ENCODE data around the gene COL4A2. TPM values are rescaled to one million over a fixed set of nuclear protein-coding genes. Genes with fewer than 3 reads are reported as not detected.
"Not testable (repeated sequence)": the region's sequence is repeated elsewhere in the genome, so short reads cannot be mapped to it uniquely, and the experiment has no call there.

Gene COL4A2
- total RNA-seq, 2 donors from 2014 or later = 999 to 1,135 TPM

DNA sequence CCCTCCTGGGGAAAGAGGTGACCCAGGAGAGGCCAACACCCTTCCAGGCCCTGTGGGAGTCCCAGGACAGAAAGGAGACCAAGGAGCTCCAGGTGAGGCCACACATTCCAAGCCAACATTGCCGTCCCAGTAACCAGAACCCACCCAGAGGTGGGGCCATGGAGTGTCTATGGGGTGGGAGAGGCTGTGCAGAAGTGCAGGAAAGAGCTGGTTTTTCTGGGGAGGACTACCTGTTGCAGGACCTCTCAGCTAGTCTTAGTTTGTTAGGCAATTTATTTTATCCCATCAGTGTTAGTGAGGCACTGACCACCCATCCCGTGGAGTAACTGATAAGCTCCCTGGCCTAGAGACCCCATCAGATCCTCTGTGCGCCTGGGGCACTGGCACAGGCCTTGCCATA lies 188.3 kb downstream of the COL4A2 start:
- H3K36me3 ChIP-seq = peaks cover 80% of the 10 kb centered on the region
- no peaks in the 10 kb centered on the region for H3K4me1 ChIP-seq (ENCODE audit: control insufficient read depth in 1 of 2, low read depth in 2 of 2)
- no peak overlapping the region for H3K4me3 ChIP-seq
- ATAC-seq (ENCODE audit: insufficient number of reproducible peaks, low FRiP score, low read depth) (no peak), DNase-seq (ENCODE audit: low spot score) (no peak)
- TF ChIP-seq, protein P1, sequence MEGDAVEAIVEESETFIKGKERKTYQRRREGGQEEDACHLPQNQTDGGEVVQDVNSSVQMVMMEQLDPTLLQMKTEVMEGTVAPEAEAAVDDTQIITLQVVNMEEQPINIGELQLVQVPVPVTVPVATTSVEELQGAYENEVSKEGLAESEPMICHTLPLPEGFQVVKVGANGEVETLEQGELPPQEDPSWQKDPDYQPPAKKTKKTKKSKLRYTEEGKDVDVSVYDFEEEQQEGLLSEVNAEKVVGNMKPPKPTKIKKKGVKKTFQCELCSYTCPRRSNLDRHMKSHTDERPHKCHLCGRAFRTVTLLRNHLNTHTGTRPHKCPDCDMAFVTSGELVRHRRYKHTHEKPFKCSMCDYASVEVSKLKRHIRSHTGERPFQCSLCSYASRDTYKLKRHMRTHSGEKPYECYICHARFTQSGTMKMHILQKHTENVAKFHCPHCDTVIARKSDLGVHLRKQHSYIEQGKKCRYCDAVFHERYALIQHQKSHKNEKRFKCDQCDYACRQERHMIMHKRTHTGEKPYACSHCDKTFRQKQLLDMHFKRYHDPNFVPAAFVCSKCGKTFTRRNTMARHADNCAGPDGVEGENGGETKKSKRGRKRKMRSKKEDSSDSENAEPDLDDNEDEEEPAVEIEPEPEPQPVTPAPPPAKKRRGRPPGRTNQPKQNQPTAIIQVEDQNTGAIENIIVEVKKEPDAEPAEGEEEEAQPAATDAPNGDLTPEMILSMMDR (IDR thresholded peaks at IDR 0.05) = no peak
- no peaks in the 10 kb centered on the region for H3K27me3 ChIP-seq (replicated peaks; ENCODE audit: insufficient read depth)
- H3K9me3 ChIP-seq = no peaks in the 10 kb centered on the region
- H3K27ac ChIP-seq = no peak overlapping the region

DNA sequence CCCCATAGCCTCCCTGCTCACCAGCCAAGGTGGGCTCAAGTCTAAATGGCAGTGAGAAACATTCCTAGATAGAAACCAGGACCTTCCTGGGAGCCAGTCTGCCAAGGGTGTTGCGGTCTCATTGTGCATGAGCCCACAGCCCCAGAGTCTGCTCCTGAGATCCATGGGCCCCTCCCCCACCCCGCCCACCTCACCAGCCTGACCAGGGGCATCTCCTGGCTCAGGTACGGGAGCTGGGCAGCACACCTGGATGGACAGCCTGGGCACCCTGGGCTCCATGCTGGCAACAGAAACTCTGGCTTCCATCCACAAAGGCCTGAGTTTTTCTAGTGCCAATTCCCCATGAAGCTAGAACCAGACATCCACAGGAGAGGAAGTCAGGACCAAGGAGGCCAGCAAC lies 188.8 kb downstream of the COL4A2 start:
- Histone ChIP-seq H3K27ac (no peak overlapping the region), H3K4me1 (ENCODE audit: control insufficient read depth in 1 of 2, low read depth in 2 of 2) (no peaks in the 10 kb centered on the region), H3K4me3 (no peak overlapping the region), H3K9me3 (no peaks in the 10 kb centered on the region), H3K36me3 (peaks cover 80% of the 10 kb centered on the region), H3K27me3 (replicated peaks; ENCODE audit: insufficient read depth) (no peaks in the 10 kb centered on the region)
- no peak for ATAC-seq (ENCODE audit: insufficient number of reproducible peaks, low FRiP score, low read depth)
- TF ChIP-seq, protein P1 (IDR thresholded peaks at IDR 0.05) = no peak
- no peak for DNase-seq (ENCODE audit: low spot score)

DNA sequence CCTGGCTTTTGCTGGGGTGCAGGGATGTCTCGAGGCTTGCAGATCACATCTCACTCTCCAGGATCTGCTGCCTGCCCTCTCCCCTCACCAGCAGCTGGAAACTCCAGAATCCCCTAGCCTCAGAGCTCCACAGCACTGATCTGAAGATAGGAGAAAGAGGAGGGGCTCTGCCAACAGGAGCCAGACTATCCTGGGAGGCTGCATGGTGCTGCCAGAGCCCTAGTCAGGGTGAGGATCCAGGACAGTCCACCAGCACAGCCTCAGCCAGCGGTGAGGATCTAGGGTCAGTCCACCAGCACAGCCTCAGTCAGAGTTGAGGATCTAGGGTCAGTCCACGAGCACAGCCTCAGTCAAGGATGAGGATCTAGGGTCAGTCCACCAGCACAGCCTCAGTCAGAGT lies 189.2 kb downstream of the COL4A2 start:
- Histone ChIP-seq H3K27me3 (replicated peaks; ENCODE audit: insufficient read depth) (no peaks in the 10 kb centered on the region), H3K27ac (no peak overlapping the region), H3K36me3 (peaks cover 80% of the 10 kb centered on the region), H3K4me3 (no peak overlapping the region), H3K9me3 (no peaks in the 10 kb centered on the region), H3K4me1 (ENCODE audit: control insufficient read depth in 1 of 2, low read depth in 2 of 2) (no peaks in the 10 kb centered on the region)
- ATAC-seq (ENCODE audit: insufficient number of reproducible peaks, low FRiP score, low read depth) (no peak), DNase-seq (ENCODE audit: low spot score) (no peak)
- TF ChIP-seq, protein P1 (IDR thresholded peaks at IDR 0.05) = no peak

DNA sequence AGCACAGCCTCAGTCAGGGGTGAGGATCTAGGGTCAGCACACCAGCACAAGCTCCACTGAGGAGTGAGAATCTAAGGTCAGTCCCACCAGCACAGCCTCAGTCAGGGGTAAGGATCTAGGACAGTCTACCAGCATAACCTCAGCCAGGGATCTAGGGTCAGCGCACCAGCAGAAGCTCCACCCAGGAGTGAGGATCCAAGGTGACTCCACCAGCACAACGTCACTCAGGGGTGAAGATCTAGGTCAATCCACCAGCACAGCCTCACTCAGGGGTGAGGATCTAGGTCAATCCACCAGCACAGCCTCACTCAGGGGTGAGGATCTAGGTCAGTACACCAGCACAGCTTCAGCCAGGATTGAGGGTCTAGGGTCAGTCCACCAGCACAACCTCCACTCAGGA lies 189.9 kb downstream of the COL4A2 start:
- Histone ChIP-seq H3K36me3 (peaks cover 80% of the 10 kb centered on the region), H3K9me3 (no peaks in the 10 kb centered on the region), H3K4me1 (ENCODE audit: control insufficient read depth in 1 of 2, low read depth in 2 of 2) (no peaks in the 10 kb centered on the region), H3K27ac (no peak overlapping the region), H3K4me3 (no peak overlapping the region), H3K27me3 (replicated peaks; ENCODE audit: insufficient read depth) (no peaks in the 10 kb centered on the region)
- TF ChIP-seq, protein P1 (IDR thresholded peaks at IDR 0.05) = no peak
- ATAC-seq (ENCODE audit: insufficient number of reproducible peaks, low FRiP score, low read depth) = no peak
- DNase-seq (ENCODE audit: low spot score) = no peak

DNA sequence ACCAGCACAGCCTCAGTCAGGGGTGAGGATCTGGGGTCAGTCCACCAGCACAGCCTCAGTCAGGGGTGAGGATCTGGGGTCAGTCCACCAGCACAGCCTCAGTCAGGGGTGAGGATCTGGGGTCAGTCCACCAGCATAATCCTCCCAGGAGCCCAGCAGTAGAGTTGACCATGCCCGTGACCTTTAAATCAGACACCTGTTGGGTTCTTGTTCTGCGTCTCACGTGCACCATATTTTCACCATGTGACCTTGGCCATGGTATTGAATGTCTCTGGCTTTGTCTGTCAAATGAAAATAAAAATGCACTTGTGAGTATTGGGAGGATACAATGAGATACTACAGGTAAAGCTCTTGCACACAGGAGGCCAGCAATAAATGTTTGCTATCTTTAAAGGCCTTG lies 190.8 kb downstream of the COL4A2 start:
- H3K36me3 ChIP-seq = peaks cover 81% of the 10 kb centered on the region
- not testable (repeated sequence) for H3K4me1 ChIP-seq (ENCODE audit: control insufficient read depth in 1 of 2, low read depth in 2 of 2); H3K4me3 ChIP-seq; ATAC-seq (ENCODE audit: insufficient number of reproducible peaks, low FRiP score, low read depth); H3K27ac ChIP-seq; H3K9me3 ChIP-seq; DNase-seq (ENCODE audit: low spot score); H3K27me3 ChIP-seq (replicated peaks; ENCODE audit: insufficient read depth)

DNA sequence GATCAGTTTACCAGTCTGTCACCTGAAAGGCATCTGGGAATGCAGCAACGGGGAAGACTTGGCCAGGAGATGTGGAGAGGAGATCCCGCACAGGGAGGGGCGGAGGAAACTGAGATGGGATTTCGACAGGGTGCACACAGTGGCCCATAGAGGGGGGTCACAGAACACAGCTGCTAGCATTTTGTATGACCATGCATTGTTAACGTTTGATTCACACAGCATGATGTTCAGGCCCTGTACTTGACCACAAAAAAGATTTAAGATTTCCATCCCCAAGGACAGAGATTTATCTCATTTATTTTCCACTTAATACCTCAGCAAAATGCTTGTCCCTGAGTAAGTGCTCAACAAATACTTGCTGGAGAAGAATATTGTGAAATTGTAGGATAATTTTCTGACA lies 191.2 kb downstream of the COL4A2 start:
- Histone ChIP-seq H3K4me3 (no peak overlapping the region), H3K4me1 (ENCODE audit: control insufficient read depth in 1 of 2, low read depth in 2 of 2) (no peaks in the 10 kb centered on the region), H3K9me3 (no peaks in the 10 kb centered on the region), H3K27ac (no peak overlapping the region), H3K36me3 (peaks cover 81% of the 10 kb centered on the region), H3K27me3 (replicated peaks; ENCODE audit: insufficient read depth) (no peaks in the 10 kb centered on the region)
- no peak for ATAC-seq (ENCODE audit: insufficient number of reproducible peaks, low FRiP score, low read depth)
- TF ChIP-seq, protein P1 (IDR thresholded peaks at IDR 0.05) = no peak
- DNase-seq (ENCODE audit: low spot score) = no peak
